ENCODE measurements around the gene DAG1. TPM values are rescaled to one million over a fixed set of nuclear protein-coding genes. Genes with fewer than 3 reads are reported as not detected.

The DAG1 gene
- total and polyA plus RNA-seq, 10 of the 15 experiments (the other 5 are each of a cell fraction or from before 2014, with no cell fraction given): 0.33 to 16.3 (median 9.2) TPM

DNA sequence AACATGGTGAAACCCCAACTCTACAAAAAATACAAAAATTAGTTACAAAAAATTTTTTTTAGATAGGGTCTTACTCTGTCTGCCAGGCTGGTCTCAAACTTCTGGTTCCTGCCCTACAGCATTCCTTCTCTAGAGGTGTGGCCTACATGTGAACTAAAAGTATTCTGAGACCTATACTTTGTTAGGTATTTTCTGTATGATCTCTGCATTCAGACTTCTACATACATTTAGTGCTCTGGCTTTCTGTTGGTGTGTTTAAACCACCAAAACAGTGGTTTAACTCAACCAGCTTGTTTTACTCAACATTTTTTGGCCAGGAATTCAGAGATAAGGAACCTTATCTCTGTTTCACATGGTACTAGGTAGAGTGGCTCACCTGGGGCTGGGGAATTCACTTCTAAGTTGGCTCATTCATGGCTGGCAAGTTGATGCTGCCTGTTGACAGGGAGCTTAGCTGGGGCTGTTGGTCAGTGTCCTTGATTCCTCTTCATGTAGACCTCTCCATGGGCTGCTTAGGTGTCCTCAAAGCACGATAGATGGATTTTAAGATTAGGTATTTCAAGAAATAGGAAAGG, 42.8 kb downstream of the DAG1 start (continued):
- TF ChIP-seq, protein P1, sequence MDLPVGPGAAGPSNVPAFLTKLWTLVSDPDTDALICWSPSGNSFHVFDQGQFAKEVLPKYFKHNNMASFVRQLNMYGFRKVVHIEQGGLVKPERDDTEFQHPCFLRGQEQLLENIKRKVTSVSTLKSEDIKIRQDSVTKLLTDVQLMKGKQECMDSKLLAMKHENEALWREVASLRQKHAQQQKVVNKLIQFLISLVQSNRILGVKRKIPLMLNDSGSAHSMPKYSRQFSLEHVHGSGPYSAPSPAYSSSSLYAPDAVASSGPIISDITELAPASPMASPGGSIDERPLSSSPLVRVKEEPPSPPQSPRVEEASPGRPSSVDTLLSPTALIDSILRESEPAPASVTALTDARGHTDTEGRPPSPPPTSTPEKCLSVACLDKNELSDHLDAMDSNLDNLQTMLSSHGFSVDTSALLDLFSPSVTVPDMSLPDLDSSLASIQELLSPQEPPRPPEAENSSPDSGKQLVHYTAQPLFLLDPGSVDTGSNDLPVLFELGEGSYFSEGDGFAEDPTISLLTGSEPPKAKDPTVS (IDR thresholded peaks at IDR 0.05; ENCODE audit: low read depth, low read length): no peak
- no peak for TF ChIP-seq SPI1 (IDR thresholded peaks at IDR 0.05; ENCODE audit: borderline replicate concordance, insufficient read depth, low read depth, low read length)
- TF ChIP-seq, protein P2, sequence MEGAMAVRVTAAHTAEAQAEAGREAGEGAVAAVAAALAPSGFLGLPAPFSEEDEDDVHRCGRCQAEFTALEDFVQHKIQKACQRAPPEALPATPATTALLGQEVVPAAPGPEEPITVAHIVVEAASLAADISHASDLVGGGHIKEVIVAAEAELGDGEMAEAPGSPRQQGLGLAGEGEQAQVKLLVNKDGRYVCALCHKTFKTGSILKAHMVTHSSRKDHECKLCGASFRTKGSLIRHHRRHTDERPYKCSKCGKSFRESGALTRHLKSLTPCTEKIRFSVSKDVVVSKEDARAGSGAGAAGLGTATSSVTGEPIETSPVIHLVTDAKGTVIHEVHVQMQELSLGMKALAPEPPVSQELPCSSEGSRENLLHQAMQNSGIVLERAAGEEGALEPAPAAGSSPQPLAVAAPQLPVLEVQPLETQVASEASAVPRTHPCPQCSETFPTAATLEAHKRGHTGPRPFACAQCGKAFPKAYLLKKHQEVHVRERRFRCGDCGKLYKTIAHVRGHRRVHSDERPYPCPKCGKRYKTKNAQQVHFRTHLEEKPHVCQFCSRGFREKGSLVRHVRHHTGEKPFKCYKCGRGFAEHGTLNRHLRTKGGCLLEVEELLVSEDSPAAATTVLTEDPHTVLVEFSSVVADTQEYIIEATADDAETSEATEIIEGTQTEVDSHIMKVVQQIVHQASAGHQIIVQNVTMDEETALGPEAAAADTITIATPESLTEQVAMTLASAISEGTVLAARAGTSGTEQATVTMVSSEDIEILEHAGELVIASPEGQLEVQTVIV (IDR thresholded peaks at IDR 0.05; ENCODE audit: borderline replicate concordance, partially characterized antibody): no peak
- TF ChIP-seq, protein P3, sequence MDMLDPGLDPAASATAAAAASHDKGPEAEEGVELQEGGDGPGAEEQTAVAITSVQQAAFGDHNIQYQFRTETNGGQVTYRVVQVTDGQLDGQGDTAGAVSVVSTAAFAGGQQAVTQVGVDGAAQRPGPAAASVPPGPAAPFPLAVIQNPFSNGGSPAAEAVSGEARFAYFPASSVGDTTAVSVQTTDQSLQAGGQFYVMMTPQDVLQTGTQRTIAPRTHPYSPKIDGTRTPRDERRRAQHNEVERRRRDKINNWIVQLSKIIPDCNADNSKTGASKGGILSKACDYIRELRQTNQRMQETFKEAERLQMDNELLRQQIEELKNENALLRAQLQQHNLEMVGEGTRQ (IDR thresholded peaks at IDR 0.05; ENCODE audit: borderline replicate concordance, low read depth, low read length): no peak

DNA sequence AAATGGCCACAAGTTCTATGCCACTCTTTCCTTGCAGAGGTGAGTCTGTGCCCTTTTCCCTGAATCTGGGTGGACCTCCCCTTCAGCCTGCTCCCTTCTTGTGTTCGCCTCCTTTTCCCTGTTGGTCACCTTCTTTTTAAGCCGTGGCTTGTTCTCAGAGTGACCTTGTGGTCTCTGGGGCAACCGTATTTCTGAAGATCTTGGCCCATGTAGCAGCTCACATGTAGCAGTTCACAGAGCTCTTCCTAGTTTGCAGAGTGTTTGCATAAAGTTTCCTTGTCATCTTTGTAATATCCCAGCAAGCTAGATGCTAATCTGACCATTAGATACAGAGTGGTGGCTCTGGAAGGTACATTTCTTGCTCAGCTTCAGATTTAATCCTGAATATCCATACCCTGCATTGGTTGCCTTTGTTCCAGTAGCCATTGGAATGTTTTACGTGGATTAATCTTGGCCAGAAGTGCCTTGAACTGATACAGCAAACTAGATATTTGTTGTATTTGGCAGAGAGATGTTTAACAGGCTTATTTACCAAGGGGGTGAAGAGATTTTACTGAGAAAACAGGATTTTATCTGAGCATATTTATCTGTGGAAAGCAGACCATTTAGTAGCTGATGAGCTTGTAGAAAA, 43.5 kb downstream of the DAG1 start:
- CTCF ChIA-PET: interaction anchor here (0.5 to 0.6 kb wide), 2 partner anchors 23 to 158 kb away, joined by 3 read pairs; no protein-coding TSS in a partner anchor
- no peak for ATAC-seq
- no peak overlapping the region for H3K27ac ChIP-seq (ENCODE audit: control insufficient read depth, insufficient read depth)
- no peak overlapping the region for H2AFZ ChIP-seq (ENCODE audit: control insufficient read depth, low read depth, low read length)
- no peaks in the 10 kb centered on the region for H4K20me1 ChIP-seq (ENCODE audit: control insufficient read depth, insufficient read depth)
- SMC1A ChIA-PET (ENCODE audit: uncharacterized antibody, unreplicated experiment): no interaction called here
- H3K9me3 ChIP-seq (replicated peaks; ENCODE audit: control insufficient read depth, insufficient read depth, low read length): no peaks in the 10 kb centered on the region
- intact Hi-C loops (cut with micrococcal nuclease; ENCODE audit: unreplicated experiment): no loop called here
- BruUV-seq (replicated peaks): no TSS peak
- no peaks in the 10 kb centered on the region for H3K27me3 ChIP-seq (replicated peaks in 1 of 2; ENCODE audit: control insufficient read depth in 2 of 2, insufficient read depth in 2 of 2, low read length in 1 of 2)
- no peak overlapping the region for H3K9ac ChIP-seq (ENCODE audit: control insufficient read depth, insufficient read depth, low read length)
- FAIRE-seq: no peak
- H3K79me2 ChIP-seq (ENCODE audit: control insufficient read depth, insufficient read depth, low read length): no peaks in the 10 kb centered on the region
- in situ Hi-C loops (cut with MboI): no loop called here
- H3K4me2 ChIP-seq (ENCODE audit: control insufficient read depth, insufficient read depth): no peak overlapping the region
- H3K4me1 ChIP-seq (ENCODE audit: control insufficient read depth, insufficient read depth, low read length): no peaks in the 10 kb centered on the region
- H3K36me3 ChIP-seq (ENCODE audit: control insufficient read depth in 2 of 2, insufficient read depth in 2 of 2, low read length in 1 of 2): peaks cover 5 to 28% of the 10 kb centered on the region in 2 experiments
- POLR2A ChIA-PET: interaction anchor here (0.6 kb wide), 1 partner anchor 42 kb away, joined by 3 read pairs; no protein-coding TSS in a partner anchor
- DNase-seq (ENCODE audit: low read depth, low spot score): no peak
- H3K4me3 ChIP-seq: no peak overlapping the region
- RAD21 ChIA-PET (ENCODE audit: unreplicated experiment): no interaction called here
- 78% methylated on average over 4 of the region's 4 CpGs for WGBS (ENCODE audit: insufficient coverage, insufficient replicate concordance, low lambda C conversion rate, missing lambda C conversion rate)
- no peak for TF ChIP-seq EED (IDR thresholded peaks at IDR 0.05; ENCODE audit: low read depth)
- TF ChIP-seq, protein P4, sequence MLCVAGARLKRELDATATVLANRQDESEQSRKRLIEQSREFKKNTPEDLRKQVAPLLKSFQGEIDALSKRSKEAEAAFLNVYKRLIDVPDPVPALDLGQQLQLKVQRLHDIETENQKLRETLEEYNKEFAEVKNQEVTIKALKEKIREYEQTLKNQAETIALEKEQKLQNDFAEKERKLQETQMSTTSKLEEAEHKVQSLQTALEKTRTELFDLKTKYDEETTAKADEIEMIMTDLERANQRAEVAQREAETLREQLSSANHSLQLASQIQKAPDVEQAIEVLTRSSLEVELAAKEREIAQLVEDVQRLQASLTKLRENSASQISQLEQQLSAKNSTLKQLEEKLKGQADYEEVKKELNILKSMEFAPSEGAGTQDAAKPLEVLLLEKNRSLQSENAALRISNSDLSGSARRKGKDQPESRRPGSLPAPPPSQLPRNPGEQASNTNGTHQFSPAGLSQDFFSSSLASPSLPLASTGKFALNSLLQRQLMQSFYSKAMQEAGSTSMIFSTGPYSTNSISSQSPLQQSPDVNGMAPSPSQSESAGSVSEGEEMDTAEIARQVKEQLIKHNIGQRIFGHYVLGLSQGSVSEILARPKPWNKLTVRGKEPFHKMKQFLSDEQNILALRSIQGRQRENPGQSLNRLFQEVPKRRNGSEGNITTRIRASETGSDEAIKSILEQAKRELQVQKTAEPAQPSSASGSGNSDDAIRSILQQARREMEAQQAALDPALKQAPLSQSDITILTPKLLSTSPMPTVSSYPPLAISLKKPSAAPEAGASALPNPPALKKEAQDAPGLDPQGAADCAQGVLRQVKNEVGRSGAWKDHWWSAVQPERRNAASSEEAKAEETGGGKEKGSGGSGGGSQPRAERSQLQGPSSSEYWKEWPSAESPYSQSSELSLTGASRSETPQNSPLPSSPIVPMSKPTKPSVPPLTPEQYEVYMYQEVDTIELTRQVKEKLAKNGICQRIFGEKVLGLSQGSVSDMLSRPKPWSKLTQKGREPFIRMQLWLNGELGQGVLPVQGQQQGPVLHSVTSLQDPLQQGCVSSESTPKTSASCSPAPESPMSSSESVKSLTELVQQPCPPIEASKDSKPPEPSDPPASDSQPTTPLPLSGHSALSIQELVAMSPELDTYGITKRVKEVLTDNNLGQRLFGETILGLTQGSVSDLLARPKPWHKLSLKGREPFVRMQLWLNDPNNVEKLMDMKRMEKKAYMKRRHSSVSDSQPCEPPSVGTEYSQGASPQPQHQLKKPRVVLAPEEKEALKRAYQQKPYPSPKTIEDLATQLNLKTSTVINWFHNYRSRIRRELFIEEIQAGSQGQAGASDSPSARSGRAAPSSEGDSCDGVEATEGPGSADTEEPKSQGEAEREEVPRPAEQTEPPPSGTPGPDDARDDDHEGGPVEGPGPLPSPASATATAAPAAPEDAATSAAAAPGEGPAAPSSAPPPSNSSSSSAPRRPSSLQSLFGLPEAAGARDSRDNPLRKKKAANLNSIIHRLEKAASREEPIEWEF (IDR thresholded peaks at IDR 0.05; ENCODE audit: insufficient replicate concordance, low read depth, low read length): no peak

Measured in GM12878 (cell line).